GM10248 (cell line): ENCODE data around the gene FEZF2.

Experiments used
- CTCF ChIA-PET: fragments of 300-600 bp; sonication (Branson Sonifier 250); formaldehyde crosslinking; extraction: SDS; loops from one replicate; lab custom pipeline; 2021; ENCODE audit warnings: antibody characterized with exemption; lab: Yijun Ruan, JAX
- POLR2A ChIA-PET: fragments of 350-650 bp; sonication (Branson Sonifier 250); formaldehyde crosslinking; extraction: SDS; loops from one replicate; lab custom pipeline; 2020; ENCODE audit warnings: antibody characterized with exemption; lab: Yijun Ruan, JAX
- DNase-seq: peaks from one replicate; pipeline ENCODE4 v3.0.0; 2012; ENCODE audit errors: extremely low spot score
- CTCF ChIP-seq: IDR thresholded peaks from 2 replicates; pipeline ENCODE4 v1.5.1; 2012; ENCODE audit warnings: mild to moderate bottlenecking, low read depth; ENCODE audit errors: extremely low read depth, missing control alignments, control extremely low read depth

FEZF2 gene

GRCh38 chr3:62373215-62373614 is at the start of gene FEZF2:
Gene FEZF2, minus strand, starts transcription at chr3:62373550. Its CDS starts 682 bp downstream, at chr3:62372868.
- ChIA-PET CTCF (no interaction called here), POLR2A (no interaction called here)
- DNase-seq: no peak
- TF ChIP-seq CTCF: no peak

- no peak for TF ChIP-seq CTCF
- POLR2A ChIA-PET: no interaction called here
Observed at GRCh38 chr3:62421207-62421606, 47.9 kb upstream of the FEZF2 start.

GRCh38 chr3:62416144-62416543 is 42.8 kb upstream of the FEZF2 start:
- POLR2A ChIA-PET: no interaction called here
- no peak for TF ChIP-seq CTCF
- DNase-seq: no peak
- CTCF ChIA-PET: interaction anchor here (1.1 kb wide), 1 partner anchor 24 kb away, joined by 3 read pairs; no protein-coding TSS in a partner anchor

More at GRCh38 chr3:62421207-62421606, 47.9 kb upstream of the FEZF2 start:
- CTCF ChIA-PET: no interaction called here
- no peak for DNase-seq

GRCh38 chr3:62415312-62415801 is 42.0 kb upstream of the FEZF2 start:
- TF ChIP-seq CTCF: no peak
- ChIA-PET POLR2A (no interaction called here), CTCF (interaction anchor here (1.1 kb wide), 1 partner anchor 25 kb away, joined by 3 read pairs; no protein-coding TSS in a partner anchor)
- no peak for DNase-seq

- no peak for DNase-seq
- no peak for TF ChIP-seq CTCF
- ChIA-PET POLR2A (no interaction called here), CTCF (interaction anchor here (1.1 kb wide), 1 partner anchor 25 kb away, joined by 3 read pairs; no protein-coding TSS in a partner anchor)
Observed at GRCh38 chr3:62414786-62415185, 41.4 kb upstream of the FEZF2 start.

- TF ChIP-seq CTCF: no peak
- ChIA-PET CTCF (no interaction called here), POLR2A (no interaction called here)
- DNase-seq: no peak
Observed at GRCh38 chr3:62413687-62414086, 40.3 kb upstream of the FEZF2 start.
